RWPE1 (cell line): ENCODE results near the gene TMC8.

Source experiments
- CTCF ChIA-PET: fragments of 350-600 bp; sonication (Branson Sonifier 250); formaldehyde crosslinking; extraction: SDS; loops from one replicate; lab custom pipeline; 2021; lab: Yijun Ruan, JAX
- POLR2A ChIA-PET: fragments of 400-600 bp; formaldehyde crosslinking; extraction: SDS; loops from one replicate; lab custom pipeline; 2020; ENCODE audit warnings: antibody characterized with exemption; ENCODE audit not compliant: low non-redundant PET; lab: Yijun Ruan, JAX
- DNase-seq: peaks from one replicate; pipeline ENCODE4 v3.0.0; 2012; ENCODE audit warnings: low spot score
- H3K27ac ChIP-seq: fragments of 450-650 bp; 2 replicates; pipeline ENCODE4 v1.5.1; 2017
- CTCF ChIP-seq: fragments of 450-650 bp; conservative IDR thresholded peaks from 2 replicates; pipeline ENCODE4 v1.5.1; 2017; ENCODE audit warnings: low read depth, mild to moderate bottlenecking

TMC8 gene

GRCh38 chr17:78132767-78133178, 2.2 kb downstream of the TMC8 start:
- DNase-seq, result no peak
- TF ChIP-seq CTCF, result no peak
- POLR2A ChIA-PET, result no interaction called here
- CTCF ChIA-PET, result no interaction called here
- H3K27ac ChIP-seq, result peak overlapping the region; percentile 44

GRCh38 chr17:78133179-78133951, 2.8 kb downstream of the TMC8 start:
- H3K27ac ChIP-seq, result peak overlapping the region; percentile 44
- POLR2A ChIA-PET, result no interaction called here
- DNase-seq, result no peak
- no peak for TF ChIP-seq CTCF
- CTCF ChIA-PET, result interaction anchor here (1.3 kb wide), 1 partner anchor 53 kb away, joined by 3 read pairs; no protein-coding TSS in a partner anchor

- POLR2A ChIA-PET, result no interaction called here
- peak; percentile 41 for TF ChIP-seq CTCF
- no peak for DNase-seq
- CTCF ChIA-PET, result interaction anchor here (0.6 to 1.3 kb wide), 5 partner anchors 10 to 835 kb away, joined by 3 read pairs; no protein-coding TSS in a partner anchor
- H3K27ac ChIP-seq, result peak overlapping the region; percentile 44; the same call in 1 of the 2 replicates
Measured at GRCh38 chr17:78133971-78134898, 3.7 kb downstream of the TMC8 start.

- DNase-seq, result no peak
- ChIA-PET CTCF (interaction anchor here (0.6 to 1.3 kb wide), 5 partner anchors 10 to 834 kb away, joined by 3 read pairs; no protein-coding TSS in a partner anchor), POLR2A (no interaction called here)
- no peak overlapping the region for H3K27ac ChIP-seq
- TF ChIP-seq CTCF, result no peak
Measured at GRCh38 chr17:78134899-78135385, 4.4 kb downstream of the TMC8 start.

GRCh38 chr17:78135858-78136500, 5.4 kb downstream of the TMC8 start:
- no peak for DNase-seq
- no peak for TF ChIP-seq CTCF
- H3K27ac ChIP-seq, result no peak overlapping the region
- ChIA-PET POLR2A (no interaction called here), CTCF (interaction anchor here (0.6 kb wide), 1 partner anchor 23 kb away, joined by 3 read pairs; no protein-coding TSS in a partner anchor)
